ENCODE measurements around the gene OR5K4.

Gene OR5K4

GRCh38 chr3:98402507-98402906 lies 48.9 kb downstream of the OR5K4 start:
- H3K4me3 ChIP-seq (ENCODE audit: insufficient read depth, low read depth, low read length, poor library complexity, severe bottlenecking), result no peak overlapping the region
- no peaks in the 10 kb centered on the region for H3K27me3 ChIP-seq (replicated peaks; ENCODE audit: control insufficient read depth, insufficient read depth, low read length, poor library complexity, severe bottlenecking)
- H3K9me3 ChIP-seq (ENCODE audit: control insufficient read depth, low read length), result peaks cover 7% of the 10 kb centered on the region
- H3K4me1 ChIP-seq (ENCODE audit: control insufficient read depth, insufficient read depth, low read length, poor library complexity, severe bottlenecking), result no peaks in the 10 kb centered on the region
- no peak overlapping the region for H3K27ac ChIP-seq (ENCODE audit: insufficient read depth, low read length, poor library complexity, severe bottlenecking)
- DNase-seq, result no peak
- H3K36me3 ChIP-seq (ENCODE audit: control insufficient read depth, insufficient read depth, low read length), result no peaks in the 10 kb centered on the region

- H3K27me3 ChIP-seq (replicated peaks; ENCODE audit: control insufficient read depth, insufficient read depth, low read length, poor library complexity, severe bottlenecking), result no peaks in the 10 kb centered on the region
- H3K4me1 ChIP-seq (ENCODE audit: control insufficient read depth, insufficient read depth, low read length, poor library complexity, severe bottlenecking), result no peaks in the 10 kb centered on the region
- DNase-seq, result no peak
- no peak overlapping the region for H3K27ac ChIP-seq (ENCODE audit: insufficient read depth, low read length, poor library complexity, severe bottlenecking)
- H3K36me3 ChIP-seq (ENCODE audit: control insufficient read depth, insufficient read depth, low read length), result no peaks in the 10 kb centered on the region
- H3K9me3 ChIP-seq (ENCODE audit: control insufficient read depth, low read length), result peaks cover 7% of the 10 kb centered on the region
- H3K4me3 ChIP-seq (ENCODE audit: insufficient read depth, low read depth, low read length, poor library complexity, severe bottlenecking), result no peak overlapping the region
These were observed 50.4 kb downstream of the OR5K4 start for GRCh38 chr3:98404010-98404409.
